GM12878 (cell line): ENCODE results near the gene TYW3. TPM values are rescaled to one million over a fixed set of nuclear protein-coding genes. Genes with fewer than 3 reads are reported as not detected.
"Not testable (repeated sequence)": the region's sequence is repeated elsewhere in the genome, so short reads cannot be mapped to it uniquely, and the experiment has no call there.

Experiments
- ATAC-seq: fragments of 200-7000 bp; cut with Tn5 transposase; 3 replicates; pipeline ENCODE4 v1.9.1; 2020; ENCODE audit warnings: mild to moderate bottlenecking, moderate library complexity
- BruUV-seq: library from RNA; stranded (reverse); fragments of 400-500 nt; replicated peaks from 2 replicates; lab custom pipeline; 2021; lab: Mats Ljungman, UMichigan
- CTCF ChIA-PET: fragments of 300-600 bp; sonication (Branson Sonifier 250); formaldehyde crosslinking; extraction: SDS; loops from one replicate; lab custom pipeline; 2021; ENCODE audit warnings: inconsistent platforms; lab: Yijun Ruan, JAX
- POLR2A ChIA-PET: fragments of 350-600 bp; formaldehyde crosslinking; extraction: SDS; loops from one replicate; lab custom pipeline; 2021; ENCODE audit warnings: inconsistent platforms; lab: Charles Lee
- RAD21 ChIA-PET: fragments of 300-600 bp; sonication (Branson Sonifier 250); formaldehyde crosslinking; loops from one replicate; lab custom pipeline; 2023; ENCODE audit warnings: antibody characterized with exemption; ENCODE audit not compliant: unreplicated experiment; lab: Charles Lee
- SMC1A ChIA-PET: fragments of 300-600 bp; sonication (Branson Sonifier 250); formaldehyde crosslinking; loops from one replicate; lab custom pipeline; 2023; ENCODE audit not compliant: unreplicated experiment, uncharacterized antibody; lab: Charles Lee
- DNase-seq: peaks from one replicate; pipeline ENCODE4 v3.0.0-alpha.2; 2011; ENCODE audit warnings: low read depth, low spot score
- FAIRE-seq: peaks from 3 replicates; lab custom pipeline; 2011; peaks lifted over from hg19 to GRCh38; lab: Jason Lieb, UNC
- H2AFZ ChIP-seq: 2 replicates; pipeline ENCODE4 v1.6.0; 2011; ENCODE audit warnings: low read depth, low read length, control low read depth; ENCODE audit not compliant: control insufficient read depth
- H3K27ac ChIP-seq: 2 replicates; pipeline ENCODE4 v1.5.1; 2011; ENCODE audit warnings: control low read depth; ENCODE audit not compliant: control insufficient read depth, insufficient read depth
- H3K27me3 ChIP-seq, 2 experiments: replicated peaks in 1 of 2; 2 replicates each; pipeline versions ENCODE4 v1.6.0 to v1.6.1; 2011; ENCODE audit warnings: low read length in 1 of 2; ENCODE audit not compliant: control insufficient read depth in 2 of 2, insufficient read depth in 2 of 2
- H3K36me3 ChIP-seq, 2 experiments: 2 replicates each; pipeline ENCODE4 v1.5.1; 2011; ENCODE audit warnings: low read length in 1 of 2; ENCODE audit not compliant: control insufficient read depth in 2 of 2, insufficient read depth in 2 of 2
- H3K4me1 ChIP-seq: 2 replicates; pipeline ENCODE4 v1.6.1; 2011; ENCODE audit warnings: mild to moderate bottlenecking, low read length, moderate library complexity, mixed read lengths; ENCODE audit not compliant: control insufficient read depth, insufficient read depth
- H3K4me2 ChIP-seq: 2 replicates; pipeline ENCODE4 v1.6.0; 2011; ENCODE audit warnings: control low read depth; ENCODE audit not compliant: control insufficient read depth, insufficient read depth
- H3K4me3 ChIP-seq: fragments of 200-600 bp; sonication (generic); 2 replicates; pipeline ENCODE4 v1.5.1; 2016
- H3K79me2 ChIP-seq: 2 replicates; pipeline ENCODE4 v1.6.0; 2011; ENCODE audit warnings: low read length; ENCODE audit not compliant: control insufficient read depth, insufficient read depth
- H3K9ac ChIP-seq: 2 replicates; pipeline ENCODE4 v1.8.0; 2011; ENCODE audit warnings: low read length, control low read depth, mixed read lengths; ENCODE audit not compliant: control insufficient read depth, insufficient read depth
- H3K9me3 ChIP-seq: replicated peaks from 3 replicates; pipeline ENCODE4 v1.5.1; 2011; ENCODE audit warnings: mild to moderate bottlenecking, low read length; ENCODE audit not compliant: control insufficient read depth, insufficient read depth
- H4K20me1 ChIP-seq: 2 replicates; pipeline ENCODE4 v1.6.0; 2011; ENCODE audit not compliant: control insufficient read depth, insufficient read depth
- NFYB ChIP-seq: IDR thresholded peaks from 2 replicates; pipeline ENCODE4 v1.6.1; 2011; ENCODE audit warnings: low read depth, mild to moderate bottlenecking, low read length, improper control_type of control experiment, moderate library complexity; ENCODE audit not compliant: insufficient read depth
- WGBS: methylation state at CpG from one replicate; pipeline ENCODE4 v1.1.6; 2016; ENCODE audit warnings: low lambda C conversion rate; ENCODE audit not compliant: insufficient replicate concordance, insufficient coverage; ENCODE audit errors: missing lambda C conversion rate; 5-methylcytosine and 5-hydroxymethylcytosine counted together
- in situ Hi-C: fragments of 300-500 bp; cut with MboI; formaldehyde crosslinking; loops from 9 replicates; pipeline ENCODE4 v1.14.3; 2018; ENCODE audit warnings: mixed read lengths
- intact Hi-C: fragments of 100-400 bp; cut with micrococcal nuclease; formaldehyde crosslinking; loops from one replicate; pipeline ENCODE4 v1.14.2; 2022; ENCODE audit not compliant: unreplicated experiment
- polyA plus RNA-seq, 11 experiments: library from polyadenylated mRNA; depleted of rRNA in 4 of 11; unstranded in 6 of 11; stranded (reverse) in 5 of 11; fragments of >200 nt; fragmentation: Nextera tagmentation in 4 of 11; fragmentation: Illumina TruSeq in 1 of 11; extraction: Ambion mirVana in 4 of 11; extraction: Trizol in 1 of 11; gene quantifications; 1 replicate in 1 of 11; 2 replicates in 10 of 11; pipeline versions ENCODE4 v1.2.1 to v1.2.3, GENCODE V29; 2011 to 2016; ENCODE audit warnings: inconsistent platforms in 2 of 11, missing spikeins in 2 of 11, low read depth in 1 of 11
- total RNA-seq, 4 experiments: library from RNA; depleted of rRNA in 3 of 4; stranded (reverse); fragments of >200 nt in 3 of 4; fragmentation: Illumina TruSeq in 1 of 4; extraction: Trizol in 1 of 4; gene quantifications; 2 replicates each; pipeline versions ENCODE4 v1.2.1 to v1.2.3, GENCODE V29; 2013 to 2021

Gene TYW3
- total and polyA plus RNA-seq, 10 of the 15 experiments (the other 5 are each of a cell fraction or from before 2014, with no cell fraction given) = 18.6 to 54.4 (median 32.8) TPM

GRCh38 chr1:74740307-74740980 is 7.5 kb downstream of the TYW3 start:
- H3K79me2 ChIP-seq, intact Hi-C loops, H3K4me1 ChIP-seq, H3K9ac ChIP-seq, BruUV-seq, H4K20me1 ChIP-seq, ATAC-seq, RAD21 ChIA-PET, H3K27ac ChIP-seq, DNase-seq, H3K4me2 ChIP-seq, FAIRE-seq, in situ Hi-C loops, H3K4me3 ChIP-seq, H3K27me3 ChIP-seq, H2AFZ ChIP-seq: not testable (repeated sequence)
- ChIA-PET CTCF (interaction anchor here (1.2 to 1.9 kb wide), 3 partner anchors 8 to 48 kb away, joined by 3 to 6 read pairs (median 5); no protein-coding TSS in a partner anchor), POLR2A (interaction anchor here (1.9 kb wide), 1 partner anchor 8 kb away, joined by 7 read pairs; no protein-coding TSS in a partner anchor), SMC1A (interaction anchor here (2.0 to 13.7 kb wide), 2 partner anchors 6 to 11 kb away, joined by 4 to 142 read pairs; no protein-coding TSS in a partner anchor)
- H3K36me3 ChIP-seq = peaks cover 4 to 22% of the 10 kb centered on the region in 2 experiments
- 88% methylated on average over 13 of the region's 13 CpGs for WGBS
- peak; percentile 84 for TF ChIP-seq NFYB
- H3K9me3 ChIP-seq = peaks cover 12% of the 10 kb centered on the region; the same call in 2 of the 3 replicates

GRCh38 chr1:74745247-74745646 is 12.3 kb downstream of the TYW3 start:
- H3K4me2 ChIP-seq, H3K4me1 ChIP-seq, ATAC-seq, H2AFZ ChIP-seq, H3K9me3 ChIP-seq, intact Hi-C loops, FAIRE-seq, H4K20me1 ChIP-seq, DNase-seq, H3K4me3 ChIP-seq, H3K79me2 ChIP-seq, H3K9ac ChIP-seq, BruUV-seq, H3K27ac ChIP-seq, H3K27me3 ChIP-seq, in situ Hi-C loops: not testable (repeated sequence)
- SMC1A ChIA-PET = interaction anchor here (8.9 kb wide), 1 partner anchor 11 kb away, joined by 142 read pairs; the partner anchor contains the start of genes CRYZ and TYW3
- TF ChIP-seq NFYB = peak; percentile 76
- POLR2A ChIA-PET = interaction anchor here (3.2 kb wide), 1 partner anchor 12 kb away, joined by 20 read pairs; the partner anchor contains the start of genes CRYZ and TYW3
- RAD21 ChIA-PET = interaction anchor here (1.0 kb wide), 1 partner anchor 9 kb away, joined by 4 read pairs; no protein-coding TSS in a partner anchor
- WGBS = 89% methylated on average over 6 of the region's 6 CpGs
- peaks cover 0 to 18% of the 10 kb centered on the region in 2 experiments for H3K36me3 ChIP-seq
- CTCF ChIA-PET = interaction anchor here (5.6 kb wide), 1 partner anchor 11 kb away, joined by 42 read pairs; the partner anchor contains the start of genes CRYZ and TYW3
